ENCODE measurements around the gene ATG7.

Gene ATG7

DNA sequence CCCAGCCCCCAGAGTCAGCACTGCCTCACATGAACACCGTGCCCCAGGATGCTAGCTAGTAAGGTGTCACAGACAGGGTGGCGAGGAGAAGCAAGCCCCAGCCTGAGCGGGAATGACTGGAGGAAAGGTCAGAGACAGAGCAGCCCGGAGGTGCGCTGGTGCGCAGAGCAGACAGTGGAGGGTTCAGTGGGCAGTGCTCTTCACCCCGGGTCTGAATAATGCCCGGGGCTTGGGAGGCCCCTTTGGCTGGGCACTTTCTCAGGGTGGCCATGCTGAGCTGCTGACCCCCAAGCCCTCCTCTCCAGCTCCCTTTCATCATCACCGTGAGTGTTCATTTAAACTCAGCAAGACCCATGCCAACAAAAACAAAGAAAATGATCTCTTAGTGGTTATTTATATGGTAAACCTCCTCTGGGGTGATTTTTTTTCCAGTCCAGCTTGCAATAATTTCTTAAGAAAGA lies 260.8 kb downstream of the ATG7 start:
- Histone ChIP-seq H3K36me3 (ENCODE audit: control insufficient read depth in 2 of 2, insufficient read depth in 1 of 2, low read length in 2 of 2) (no peaks in the 10 kb centered on the region), H3K4me3 (ENCODE audit: low read depth, low read length) (no peak overlapping the region), H3K9me3 (ENCODE audit: control insufficient read depth, insufficient read depth, low read depth, low read length) (no peaks in the 10 kb centered on the region), H3K4me1 (ENCODE audit: control insufficient read depth, insufficient read depth, low read length) (peaks cover 11% of the 10 kb centered on the region), H3K27ac (ENCODE audit: extremely low read depth, low read depth, low read length) (peak overlapping the region; percentile 21; the same call in 1 of the 2 replicates)
- ChIA-PET CTCF (interaction anchor here (0.5 to 0.6 kb wide), 4 partner anchors 106 to 739 kb away, joined by 3 to 6 read pairs (median 4); no protein-coding TSS in a partner anchor), POLR2A (no interaction called here)
- TF ChIP-seq MZF1 (tag by site-specific recombination; IDR thresholded peaks at IDR 0.05; ENCODE audit: borderline replicate concordance) (0 out of 2 replicates have a peak, but pooled peaks have one; percentile 44), ZNF843 (tag by site-specific recombination; IDR thresholded peaks at IDR 0.05) (peak; percentile 64; the same call in 1 of the 2 replicates), YY1 (tag by site-specific recombination; IDR thresholded peaks at IDR 0.05) (no peak), ZNF19 (tag by site-specific recombination; IDR thresholded peaks at IDR 0.05; ENCODE audit: low read depth) (no peak), KLF7 (tag by site-specific recombination; IDR thresholded peaks at IDR 0.05; ENCODE audit: borderline replicate concordance) (no peak), ZNF350 (tag by site-specific recombination; IDR thresholded peaks at IDR 0.05) (no peak), ZNF133 (tag by site-specific recombination; IDR thresholded peaks at IDR 0.05) (no peak), ZNF174 (tag by site-specific recombination; IDR thresholded peaks at IDR 0.05) (no peak), GLI2 (tag by site-specific recombination; IDR thresholded peaks at IDR 0.05; ENCODE audit: borderline replicate concordance, low read depth) (no peak), SP2 (tag by site-specific recombination; IDR thresholded peaks at IDR 0.05) (no peak), ZNF792 (tag by site-specific recombination; IDR thresholded peaks at IDR 0.05) (no peak), ZNF561 (tag by site-specific recombination; IDR thresholded peaks at IDR 0.05; ENCODE audit: borderline replicate concordance) (no peak), ZNF555 (tag by site-specific recombination; conservative IDR thresholded peaks at IDR 0.05) (no peak), WT1 (tag by site-specific recombination; IDR thresholded peaks at IDR 0.05) (peak; percentile 39; the same call in 1 of the 2 replicates), ZBTB17 (tag by site-specific recombination; IDR thresholded peaks at IDR 0.05) (0 out of 2 replicates have a peak, but pooled peaks have one; percentile 16), ZNF621 (tag by site-specific recombination; IDR thresholded peaks at IDR 0.05) (no peak), ZNF514 (tag by site-specific recombination; IDR thresholded peaks at IDR 0.05) (no peak), ZBTB7A (tag by site-specific recombination; IDR thresholded peaks at IDR 0.05; ENCODE audit: low read depth) (no peak), ZNF366 (tag by site-specific recombination; conservative IDR thresholded peaks at IDR 0.05) (no peak), ZBTB8A (tag by site-specific recombination; IDR thresholded peaks at IDR 0.05) (no peak)
- TF ChIP-seq, protein P1, sequence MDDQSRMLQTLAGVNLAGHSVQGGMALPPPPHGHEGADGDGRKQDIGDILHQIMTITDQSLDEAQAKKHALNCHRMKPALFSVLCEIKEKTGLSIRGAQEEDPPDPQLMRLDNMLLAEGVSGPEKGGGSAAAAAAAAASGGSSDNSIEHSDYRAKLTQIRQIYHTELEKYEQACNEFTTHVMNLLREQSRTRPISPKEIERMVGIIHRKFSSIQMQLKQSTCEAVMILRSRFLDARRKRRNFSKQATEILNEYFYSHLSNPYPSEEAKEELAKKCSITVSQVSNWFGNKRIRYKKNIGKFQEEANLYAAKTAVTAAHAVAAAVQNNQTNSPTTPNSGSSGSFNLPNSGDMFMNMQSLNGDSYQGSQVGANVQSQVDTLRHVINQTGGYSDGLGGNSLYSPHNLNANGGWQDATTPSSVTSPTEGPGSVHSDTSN (CRISPR knock-in tag; IDR thresholded peaks at IDR 0.05): no peak
- TF ChIP-seq, protein P2, sequence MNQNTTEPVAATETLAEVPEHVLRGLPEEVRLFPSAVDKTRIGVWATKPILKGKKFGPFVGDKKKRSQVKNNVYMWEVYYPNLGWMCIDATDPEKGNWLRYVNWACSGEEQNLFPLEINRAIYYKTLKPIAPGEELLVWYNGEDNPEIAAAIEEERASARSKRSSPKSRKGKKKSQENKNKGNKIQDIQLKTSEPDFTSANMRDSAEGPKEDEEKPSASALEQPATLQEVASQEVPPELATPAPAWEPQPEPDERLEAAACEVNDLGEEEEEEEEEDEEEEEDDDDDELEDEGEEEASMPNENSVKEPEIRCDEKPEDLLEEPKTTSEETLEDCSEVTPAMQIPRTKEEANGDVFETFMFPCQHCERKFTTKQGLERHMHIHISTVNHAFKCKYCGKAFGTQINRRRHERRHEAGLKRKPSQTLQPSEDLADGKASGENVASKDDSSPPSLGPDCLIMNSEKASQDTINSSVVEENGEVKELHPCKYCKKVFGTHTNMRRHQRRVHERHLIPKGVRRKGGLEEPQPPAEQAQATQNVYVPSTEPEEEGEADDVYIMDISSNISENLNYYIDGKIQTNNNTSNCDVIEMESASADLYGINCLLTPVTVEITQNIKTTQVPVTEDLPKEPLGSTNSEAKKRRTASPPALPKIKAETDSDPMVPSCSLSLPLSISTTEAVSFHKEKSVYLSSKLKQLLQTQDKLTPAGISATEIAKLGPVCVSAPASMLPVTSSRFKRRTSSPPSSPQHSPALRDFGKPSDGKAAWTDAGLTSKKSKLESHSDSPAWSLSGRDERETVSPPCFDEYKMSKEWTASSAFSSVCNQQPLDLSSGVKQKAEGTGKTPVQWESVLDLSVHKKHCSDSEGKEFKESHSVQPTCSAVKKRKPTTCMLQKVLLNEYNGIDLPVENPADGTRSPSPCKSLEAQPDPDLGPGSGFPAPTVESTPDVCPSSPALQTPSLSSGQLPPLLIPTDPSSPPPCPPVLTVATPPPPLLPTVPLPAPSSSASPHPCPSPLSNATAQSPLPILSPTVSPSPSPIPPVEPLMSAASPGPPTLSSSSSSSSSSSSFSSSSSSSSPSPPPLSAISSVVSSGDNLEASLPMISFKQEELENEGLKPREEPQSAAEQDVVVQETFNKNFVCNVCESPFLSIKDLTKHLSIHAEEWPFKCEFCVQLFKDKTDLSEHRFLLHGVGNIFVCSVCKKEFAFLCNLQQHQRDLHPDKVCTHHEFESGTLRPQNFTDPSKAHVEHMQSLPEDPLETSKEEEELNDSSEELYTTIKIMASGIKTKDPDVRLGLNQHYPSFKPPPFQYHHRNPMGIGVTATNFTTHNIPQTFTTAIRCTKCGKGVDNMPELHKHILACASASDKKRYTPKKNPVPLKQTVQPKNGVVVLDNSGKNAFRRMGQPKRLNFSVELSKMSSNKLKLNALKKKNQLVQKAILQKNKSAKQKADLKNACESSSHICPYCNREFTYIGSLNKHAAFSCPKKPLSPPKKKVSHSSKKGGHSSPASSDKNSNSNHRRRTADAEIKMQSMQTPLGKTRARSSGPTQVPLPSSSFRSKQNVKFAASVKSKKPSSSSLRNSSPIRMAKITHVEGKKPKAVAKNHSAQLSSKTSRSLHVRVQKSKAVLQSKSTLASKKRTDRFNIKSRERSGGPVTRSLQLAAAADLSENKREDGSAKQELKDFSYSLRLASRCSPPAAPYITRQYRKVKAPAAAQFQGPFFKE (tag by site-specific recombination; IDR thresholded peaks at IDR 0.05; ENCODE audit: borderline replicate concordance): no peak
- TF ChIP-seq, protein P3, sequence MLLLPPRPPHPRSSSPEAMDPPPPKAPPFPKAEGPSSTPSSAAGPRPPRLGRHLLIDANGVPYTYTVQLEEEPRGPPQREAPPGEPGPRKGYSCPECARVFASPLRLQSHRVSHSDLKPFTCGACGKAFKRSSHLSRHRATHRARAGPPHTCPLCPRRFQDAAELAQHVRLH (tag by site-specific recombination; IDR thresholded peaks at IDR 0.05): 0 out of 2 replicates have a peak, but pooled peaks have one; percentile 16
- TF ChIP-seq, protein P4, sequence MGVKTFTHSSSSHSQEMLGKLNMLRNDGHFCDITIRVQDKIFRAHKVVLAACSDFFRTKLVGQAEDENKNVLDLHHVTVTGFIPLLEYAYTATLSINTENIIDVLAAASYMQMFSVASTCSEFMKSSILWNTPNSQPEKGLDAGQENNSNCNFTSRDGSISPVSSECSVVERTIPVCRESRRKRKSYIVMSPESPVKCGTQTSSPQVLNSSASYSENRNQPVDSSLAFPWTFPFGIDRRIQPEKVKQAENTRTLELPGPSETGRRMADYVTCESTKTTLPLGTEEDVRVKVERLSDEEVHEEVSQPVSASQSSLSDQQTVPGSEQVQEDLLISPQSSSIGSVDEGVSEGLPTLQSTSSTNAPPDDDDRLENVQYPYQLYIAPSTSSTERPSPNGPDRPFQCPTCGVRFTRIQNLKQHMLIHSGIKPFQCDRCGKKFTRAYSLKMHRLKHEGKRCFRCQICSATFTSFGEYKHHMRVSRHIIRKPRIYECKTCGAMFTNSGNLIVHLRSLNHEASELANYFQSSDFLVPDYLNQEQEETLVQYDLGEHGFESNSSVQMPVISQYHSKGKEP (tag by site-specific recombination; IDR thresholded peaks at IDR 0.05): peak; percentile 35; the same call in 1 of the 2 replicates
- TF ChIP-seq, protein P5, sequence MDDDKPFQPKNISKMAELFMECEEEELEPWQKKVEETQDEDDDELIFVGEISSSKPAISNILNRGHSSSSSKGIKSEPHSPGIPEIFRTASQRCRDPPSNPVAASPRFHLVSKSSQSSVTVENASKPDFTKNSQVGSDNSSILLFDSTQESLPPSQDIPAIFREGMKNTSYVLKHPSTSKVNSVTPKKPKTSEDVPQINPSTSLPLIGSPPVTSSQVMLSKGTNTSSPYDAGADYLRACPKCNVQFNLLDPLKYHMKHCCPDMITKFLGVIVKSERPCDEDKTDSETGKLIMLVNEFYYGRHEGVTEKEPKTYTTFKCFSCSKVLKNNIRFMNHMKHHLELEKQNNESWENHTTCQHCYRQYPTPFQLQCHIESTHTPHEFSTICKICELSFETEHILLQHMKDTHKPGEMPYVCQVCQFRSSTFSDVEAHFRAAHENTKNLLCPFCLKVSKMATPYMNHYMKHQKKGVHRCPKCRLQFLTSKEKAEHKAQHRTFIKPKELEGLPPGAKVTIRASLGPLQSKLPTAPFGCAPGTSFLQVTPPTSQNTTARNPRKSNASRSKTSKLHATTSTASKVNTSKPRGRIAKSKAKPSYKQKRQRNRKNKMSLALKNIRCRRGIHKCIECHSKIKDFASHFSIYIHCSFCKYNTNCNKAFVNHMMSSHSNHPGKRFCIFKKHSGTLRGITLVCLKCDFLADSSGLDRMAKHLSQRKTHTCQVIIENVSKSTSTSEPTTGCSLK (tag by site-specific recombination; IDR thresholded peaks at IDR 0.05): no peak
- TF ChIP-seq, protein P6, sequence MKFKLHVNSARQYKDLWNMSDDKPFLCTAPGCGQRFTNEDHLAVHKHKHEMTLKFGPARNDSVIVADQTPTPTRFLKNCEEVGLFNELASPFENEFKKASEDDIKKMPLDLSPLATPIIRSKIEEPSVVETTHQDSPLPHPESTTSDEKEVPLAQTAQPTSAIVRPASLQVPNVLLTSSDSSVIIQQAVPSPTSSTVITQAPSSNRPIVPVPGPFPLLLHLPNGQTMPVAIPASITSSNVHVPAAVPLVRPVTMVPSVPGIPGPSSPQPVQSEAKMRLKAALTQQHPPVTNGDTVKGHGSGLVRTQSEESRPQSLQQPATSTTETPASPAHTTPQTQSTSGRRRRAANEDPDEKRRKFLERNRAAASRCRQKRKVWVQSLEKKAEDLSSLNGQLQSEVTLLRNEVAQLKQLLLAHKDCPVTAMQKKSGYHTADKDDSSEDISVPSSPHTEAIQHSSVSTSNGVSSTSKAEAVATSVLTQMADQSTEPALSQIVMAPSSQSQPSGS (tag by site-specific recombination; IDR thresholded peaks at IDR 0.05; ENCODE audit: low read depth): no peak
